ENCODE measurements around the gene GABARAPL2.

The GABARAPL2 gene

GRCh38 chr16:75570396-75571065 lies 4.4 kb downstream of the GABARAPL2 start:
- WGBS = 94% methylated on average over 3 of the region's 5 CpGs
- peaks cover 52 to 79% of the 10 kb centered on the region in 2 experiments for H3K36me3 ChIP-seq (ENCODE audit: control insufficient read depth in 1 of 2, insufficient read depth in 2 of 2, low read depth in 1 of 2, low read length in 2 of 2)
- no peak overlapping the region for H2AK5ac ChIP-seq (ENCODE audit: low read length, severe bottlenecking)
- H3K4me1 ChIP-seq (ENCODE audit: control insufficient read depth, insufficient read depth, low read depth, low read length) = peaks cover 6% of the 10 kb centered on the region
- H3K79me1 ChIP-seq (replicated peaks; ENCODE audit: low read length, poor library complexity, severe bottlenecking) = peaks cover 63% of the 10 kb centered on the region
- H2AFZ ChIP-seq (ENCODE audit: low read depth, low read length) = no peak overlapping the region
- H2BK15ac ChIP-seq (ENCODE audit: low read depth, poor library complexity, severe bottlenecking) = no peak overlapping the region
- no peak for DNase-seq
- H3K18ac ChIP-seq (ENCODE audit: low read depth in 1 of 2, low read length in 2 of 2) = no peak overlapping the region
- no peaks in the 10 kb centered on the region for H3K9me3 ChIP-seq (ENCODE audit: control insufficient read depth, low read length)
- no peak overlapping the region for H3K23ac ChIP-seq (ENCODE audit: low read length in 2 of 2)
- H3K4me3 ChIP-seq (ENCODE audit: insufficient read depth in 1 of 2, low read depth in 1 of 2, low read length in 2 of 2) = no peak overlapping the region
- no peak overlapping the region for H3K4ac ChIP-seq (ENCODE audit: low read depth in 1 of 2, low read length in 2 of 2)
- H3K4me2 ChIP-seq (ENCODE audit: low read length, poor library complexity, severe bottlenecking) = no peak overlapping the region
- H3K27ac ChIP-seq (ENCODE audit: low read length, poor library complexity, severe bottlenecking) = no peak overlapping the region
- no peak overlapping the region for H2BK12ac ChIP-seq (ENCODE audit: low read length in 2 of 2)
- no peaks in the 10 kb centered on the region for H3K27me3 ChIP-seq (ENCODE audit: control insufficient read depth in 1 of 2, insufficient read depth in 1 of 2, low read length in 2 of 2)
- H4K8ac ChIP-seq (ENCODE audit: low read length) = no peak overlapping the region
- no peak overlapping the region for H4K91ac ChIP-seq (ENCODE audit: low read length)
- no peak overlapping the region for H3K14ac ChIP-seq (ENCODE audit: low read length in 2 of 2)
- no peak overlapping the region for H2BK5ac ChIP-seq (ENCODE audit: low read depth, low read length, poor library complexity, severe bottlenecking)
- no peak overlapping the region for H2BK120ac ChIP-seq (ENCODE audit: low read depth, low read length)
- H3K9ac ChIP-seq (ENCODE audit: low read length) = no peak overlapping the region

GRCh38 chr16:75572864-75573542 lies 6.8 kb downstream of the GABARAPL2 start:
- no peak overlapping the region for H2BK15ac ChIP-seq (ENCODE audit: low read depth, poor library complexity, severe bottlenecking)
- no peaks in the 10 kb centered on the region for H3K27me3 ChIP-seq (ENCODE audit: control insufficient read depth in 1 of 2, insufficient read depth in 1 of 2, low read length in 2 of 2)
- no peak overlapping the region for H3K14ac ChIP-seq (ENCODE audit: low read length in 2 of 2)
- no peak overlapping the region for H4K8ac ChIP-seq (ENCODE audit: low read length)
- no peak for DNase-seq
- H3K9ac ChIP-seq (ENCODE audit: low read length) = no peak overlapping the region
- 97% methylated on average over 3 of the region's 3 CpGs for WGBS
- no peak overlapping the region for H2BK5ac ChIP-seq (ENCODE audit: low read depth, low read length, poor library complexity, severe bottlenecking)
- H2AK5ac ChIP-seq (ENCODE audit: low read length, severe bottlenecking) = no peak overlapping the region
- peak overlapping the region; percentile 36 for H4K91ac ChIP-seq (ENCODE audit: low read length)
- H2BK120ac ChIP-seq (ENCODE audit: low read depth, low read length) = no peak overlapping the region
- H2BK12ac ChIP-seq (ENCODE audit: low read length in 2 of 2) = no peak overlapping the region
- no peaks in the 10 kb centered on the region for H3K9me3 ChIP-seq (ENCODE audit: control insufficient read depth, low read length)
- no peak overlapping the region for H2AFZ ChIP-seq (ENCODE audit: low read depth, low read length)
- no peak overlapping the region for H3K27ac ChIP-seq (ENCODE audit: low read length, poor library complexity, severe bottlenecking)
- no peaks in the 10 kb centered on the region for H3K4me1 ChIP-seq (ENCODE audit: control insufficient read depth, insufficient read depth, low read depth, low read length)
- H3K79me1 ChIP-seq (replicated peaks; ENCODE audit: low read length, poor library complexity, severe bottlenecking) = peaks cover 62% of the 10 kb centered on the region
- H3K4me3 ChIP-seq (ENCODE audit: insufficient read depth in 1 of 2, low read depth in 1 of 2, low read length in 2 of 2) = no peak overlapping the region
- peaks cover 62 to 96% of the 10 kb centered on the region in 2 experiments for H3K36me3 ChIP-seq (ENCODE audit: control insufficient read depth in 1 of 2, insufficient read depth in 2 of 2, low read depth in 1 of 2, low read length in 2 of 2)
- H3K4ac ChIP-seq (ENCODE audit: low read depth in 1 of 2, low read length in 2 of 2) = no peak overlapping the region
- H3K18ac ChIP-seq (ENCODE audit: low read depth in 1 of 2, low read length in 2 of 2) = no peak overlapping the region
- H3K23ac ChIP-seq (ENCODE audit: low read length in 2 of 2) = no peak overlapping the region
- no peak overlapping the region for H3K4me2 ChIP-seq (ENCODE audit: low read length, poor library complexity, severe bottlenecking)

- H3K14ac ChIP-seq (ENCODE audit: low read length in 2 of 2) = no peak overlapping the region
- no peaks in the 10 kb centered on the region for H3K4me1 ChIP-seq (ENCODE audit: control insufficient read depth, insufficient read depth, low read depth, low read length)
- peaks cover 55% of the 10 kb centered on the region for H3K79me1 ChIP-seq (replicated peaks; ENCODE audit: low read length, poor library complexity, severe bottlenecking)
- no peak overlapping the region for H3K27ac ChIP-seq (ENCODE audit: low read length, poor library complexity, severe bottlenecking)
- H2BK5ac ChIP-seq (ENCODE audit: low read depth, low read length, poor library complexity, severe bottlenecking) = no peak overlapping the region
- H3K4ac ChIP-seq (ENCODE audit: low read depth in 1 of 2, low read length in 2 of 2) = no peak overlapping the region
- no peak overlapping the region for H3K23ac ChIP-seq (ENCODE audit: low read length in 2 of 2)
- no peaks in the 10 kb centered on the region for H3K27me3 ChIP-seq (ENCODE audit: control insufficient read depth in 1 of 2, insufficient read depth in 1 of 2, low read length in 2 of 2)
- H3K18ac ChIP-seq (ENCODE audit: low read depth in 1 of 2, low read length in 2 of 2) = no peak overlapping the region
- H2BK15ac ChIP-seq (ENCODE audit: low read depth, poor library complexity, severe bottlenecking) = no peak overlapping the region
- H3K9me3 ChIP-seq (ENCODE audit: control insufficient read depth, low read length) = no peaks in the 10 kb centered on the region
- no peak overlapping the region for H2BK120ac ChIP-seq (ENCODE audit: low read depth, low read length)
- no peak overlapping the region for H2AFZ ChIP-seq (ENCODE audit: low read depth, low read length)
- H3K36me3 ChIP-seq (ENCODE audit: control insufficient read depth in 1 of 2, insufficient read depth in 2 of 2, low read depth in 1 of 2, low read length in 2 of 2) = peaks cover 60 to 96% of the 10 kb centered on the region in 2 experiments
- H3K4me2 ChIP-seq (ENCODE audit: low read length, poor library complexity, severe bottlenecking) = no peak overlapping the region
- WGBS = 96% methylated on average over 5 of the region's 5 CpGs
- H4K8ac ChIP-seq (ENCODE audit: low read length) = no peak overlapping the region
- H2BK12ac ChIP-seq (ENCODE audit: low read length in 2 of 2) = no peak overlapping the region
- H3K9ac ChIP-seq (ENCODE audit: low read length) = no peak overlapping the region
- H2AK5ac ChIP-seq (ENCODE audit: low read length, severe bottlenecking) = no peak overlapping the region
- H4K91ac ChIP-seq (ENCODE audit: low read length) = no peak overlapping the region
- H3K4me3 ChIP-seq (ENCODE audit: insufficient read depth in 1 of 2, low read depth in 1 of 2, low read length in 2 of 2) = no peak overlapping the region
- DNase-seq = no peak
Observed at GRCh38 chr16:75573955-75574354, 7.8 kb downstream of the GABARAPL2 start.

GRCh38 chr16:75575958-75576357 lies 9.8 kb downstream of the GABARAPL2 start:
- Histone ChIP-seq H3K36me3 (ENCODE audit: control insufficient read depth in 1 of 2, insufficient read depth in 2 of 2, low read depth in 1 of 2, low read length in 2 of 2) (peaks cover 50 to 91% of the 10 kb centered on the region in 2 experiments), H3K23ac (ENCODE audit: low read length in 2 of 2) (no peak overlapping the region), H2BK15ac (ENCODE audit: low read depth, poor library complexity, severe bottlenecking) (no peak overlapping the region), H4K8ac (ENCODE audit: low read length) (no peak overlapping the region), H4K91ac (ENCODE audit: low read length) (no peak overlapping the region), H3K79me1 (replicated peaks; ENCODE audit: low read length, poor library complexity, severe bottlenecking) (peaks cover 42% of the 10 kb centered on the region), H3K27me3 (ENCODE audit: control insufficient read depth in 1 of 2, insufficient read depth in 1 of 2, low read length in 2 of 2) (no peaks in the 10 kb centered on the region), H3K9me3 (ENCODE audit: control insufficient read depth, low read length) (no peaks in the 10 kb centered on the region), H3K4me2 (ENCODE audit: low read length, poor library complexity, severe bottlenecking) (no peak overlapping the region), H3K27ac (ENCODE audit: low read length, poor library complexity, severe bottlenecking) (no peak overlapping the region), H3K9ac (ENCODE audit: low read length) (no peak overlapping the region), H2BK12ac (ENCODE audit: low read length in 2 of 2) (no peak overlapping the region), H3K4me3 (ENCODE audit: insufficient read depth in 1 of 2, low read depth in 1 of 2, low read length in 2 of 2) (no peak overlapping the region), H3K18ac (ENCODE audit: low read depth in 1 of 2, low read length in 2 of 2) (no peak overlapping the region), H2BK5ac (ENCODE audit: low read depth, low read length, poor library complexity, severe bottlenecking) (no peak overlapping the region), H2AK5ac (ENCODE audit: low read length, severe bottlenecking) (no peak overlapping the region), H3K4ac (ENCODE audit: low read depth in 1 of 2, low read length in 2 of 2) (no peak overlapping the region), H2BK120ac (ENCODE audit: low read depth, low read length) (no peak overlapping the region), H2AFZ (ENCODE audit: low read depth, low read length) (no peak overlapping the region), H3K4me1 (ENCODE audit: control insufficient read depth, insufficient read depth, low read depth, low read length) (no peaks in the 10 kb centered on the region), H3K14ac (ENCODE audit: low read length in 2 of 2) (no peak overlapping the region)
- 85% methylated on average over 2 of the region's 3 CpGs for WGBS
- DNase-seq = no peak
